ENCODE measurements around the gene PDE1A.

PDE1A gene

GRCh38 chr2:182164686-182165085 lies 262.1 kb downstream of the PDE1A start:
- no peak for DNase-seq (ENCODE audit: low spot score)
- no peak for TF ChIP-seq CTCF (IDR thresholded peaks at IDR 0.05; ENCODE audit: extremely low read depth, missing control alignments)

DNA sequence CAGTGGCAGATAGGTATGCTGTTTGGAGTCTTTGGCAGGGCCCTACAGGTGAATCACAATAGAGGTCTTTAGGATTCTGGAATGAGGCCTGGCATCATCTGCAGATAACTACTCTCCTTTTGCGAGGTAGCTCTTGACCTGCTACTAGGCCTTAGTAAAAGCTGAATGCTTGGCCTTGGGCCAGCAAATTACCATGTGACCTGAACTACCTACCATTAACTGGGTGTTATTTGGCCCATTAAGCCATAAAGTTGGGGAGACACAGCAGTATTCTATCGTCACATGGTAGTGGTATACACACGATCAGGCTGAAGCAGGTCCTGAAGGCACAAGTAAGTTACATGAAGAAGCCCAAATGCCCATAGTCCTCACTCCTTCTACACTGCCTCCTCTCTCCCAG lies 263.0 kb downstream of the PDE1A start:
- no peak for DNase-seq (ENCODE audit: low spot score)
- no peak for TF ChIP-seq CTCF (IDR thresholded peaks at IDR 0.05; ENCODE audit: extremely low read depth, missing control alignments)

DNA sequence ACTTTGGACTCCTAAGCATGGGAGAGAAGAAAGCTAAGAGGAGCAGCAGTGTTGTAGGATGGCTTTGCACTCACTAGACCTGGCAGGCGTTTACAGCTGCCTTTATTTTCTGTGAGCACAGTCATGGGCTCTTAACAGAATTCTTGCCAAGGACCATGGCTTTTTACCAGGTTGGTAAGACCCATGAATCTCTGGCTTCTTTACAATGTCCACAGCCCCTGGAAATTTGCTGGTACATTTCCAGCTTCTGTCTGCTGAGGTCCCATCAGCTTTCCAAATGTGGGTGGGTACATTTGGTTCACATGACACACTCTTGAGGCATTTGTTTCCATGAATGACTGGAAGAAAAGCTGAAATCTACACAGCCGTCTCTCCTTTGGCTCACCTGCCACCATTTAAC lies 278.5 kb downstream of the PDE1A start:
- DNase-seq (ENCODE audit: low spot score): no peak
- no peak for TF ChIP-seq CTCF (IDR thresholded peaks at IDR 0.05; ENCODE audit: extremely low read depth, missing control alignments)

- no peak for DNase-seq (ENCODE audit: low spot score)
- no peak for TF ChIP-seq CTCF (IDR thresholded peaks at IDR 0.05; ENCODE audit: extremely low read depth, missing control alignments)
Measured at GRCh38 chr2:182144776-182145165, 282.1 kb downstream of the PDE1A start.

GRCh38 chr2:182144041-182144775 lies 282.6 kb downstream of the PDE1A start:
- no peak for TF ChIP-seq CTCF (IDR thresholded peaks at IDR 0.05; ENCODE audit: extremely low read depth, missing control alignments)

GRCh38 chr2:182142062-182142461 lies 284.8 kb downstream of the PDE1A start:
- TF ChIP-seq CTCF (IDR thresholded peaks at IDR 0.05; ENCODE audit: extremely low read depth, missing control alignments): no peak
- no peak for DNase-seq (ENCODE audit: low spot score)

More at GRCh38 chr2:182144041-182144775, 282.6 kb downstream of the PDE1A start:
- DNase-seq (ENCODE audit: low spot score): no peak

DNA sequence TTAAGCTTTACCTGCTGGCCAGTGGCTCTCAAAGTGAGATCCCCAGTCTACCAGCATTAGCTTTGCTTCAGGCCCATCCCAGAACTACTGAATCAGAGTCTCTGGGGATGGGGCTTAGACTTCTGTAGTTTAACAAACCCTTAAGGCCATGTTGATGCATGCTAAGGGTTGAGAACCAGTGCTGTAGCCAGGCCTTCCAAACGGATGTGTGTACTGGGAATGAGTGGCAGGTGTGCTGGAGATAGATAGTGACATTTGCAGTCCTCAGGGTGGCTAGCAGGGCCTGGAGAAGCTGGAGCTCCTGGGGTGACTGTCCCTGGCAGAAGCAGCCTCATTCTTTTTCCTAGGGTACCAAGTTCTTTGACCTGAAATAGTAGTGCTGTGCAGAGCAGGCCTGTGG lies 292.6 kb downstream of the PDE1A start:
- TF ChIP-seq CTCF (IDR thresholded peaks at IDR 0.05; ENCODE audit: extremely low read depth, missing control alignments): no peak
- DNase-seq (ENCODE audit: low spot score): no peak
